Measurements from ENCODE around the gene PRRT1. TPM values are rescaled to one million over a fixed set of nuclear protein-coding genes. Genes with fewer than 3 reads are reported as not detected.

The PRRT1 gene
- total and polyA plus RNA-seq, 2 experiments from 2014 or later = 0.10 to 4.0 TPM

- H3K9me3 ChIP-seq (ENCODE audit: low read depth) = no peaks in the 10 kb centered on the region
- H3K4me2 ChIP-seq = no peak overlapping the region
- H3K79me2 ChIP-seq = no peaks in the 10 kb centered on the region
- TF ChIP-seq EZH2phosphoT487 (IDR thresholded peaks at IDR 0.05; ENCODE audit: low read depth, severe bottlenecking, unreplicated experiment) (no peak), EZH2 (IDR thresholded peaks at IDR 0.05; ENCODE audit: borderline replicate concordance) (no peak)
- TF ChIP-seq, protein P1, sequence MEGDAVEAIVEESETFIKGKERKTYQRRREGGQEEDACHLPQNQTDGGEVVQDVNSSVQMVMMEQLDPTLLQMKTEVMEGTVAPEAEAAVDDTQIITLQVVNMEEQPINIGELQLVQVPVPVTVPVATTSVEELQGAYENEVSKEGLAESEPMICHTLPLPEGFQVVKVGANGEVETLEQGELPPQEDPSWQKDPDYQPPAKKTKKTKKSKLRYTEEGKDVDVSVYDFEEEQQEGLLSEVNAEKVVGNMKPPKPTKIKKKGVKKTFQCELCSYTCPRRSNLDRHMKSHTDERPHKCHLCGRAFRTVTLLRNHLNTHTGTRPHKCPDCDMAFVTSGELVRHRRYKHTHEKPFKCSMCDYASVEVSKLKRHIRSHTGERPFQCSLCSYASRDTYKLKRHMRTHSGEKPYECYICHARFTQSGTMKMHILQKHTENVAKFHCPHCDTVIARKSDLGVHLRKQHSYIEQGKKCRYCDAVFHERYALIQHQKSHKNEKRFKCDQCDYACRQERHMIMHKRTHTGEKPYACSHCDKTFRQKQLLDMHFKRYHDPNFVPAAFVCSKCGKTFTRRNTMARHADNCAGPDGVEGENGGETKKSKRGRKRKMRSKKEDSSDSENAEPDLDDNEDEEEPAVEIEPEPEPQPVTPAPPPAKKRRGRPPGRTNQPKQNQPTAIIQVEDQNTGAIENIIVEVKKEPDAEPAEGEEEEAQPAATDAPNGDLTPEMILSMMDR (IDR thresholded peaks at IDR 0.05; ENCODE audit: poor library complexity) = no peak
- no peaks in the 10 kb centered on the region for H4K20me1 ChIP-seq (ENCODE audit: insufficient read depth, poor library complexity, severe bottlenecking)
- no peak overlapping the region for H3K4me3 ChIP-seq
- H3K36me3 ChIP-seq (replicated peaks; ENCODE audit: insufficient read depth, low read depth) = no peaks in the 10 kb centered on the region
- H3K27ac ChIP-seq = no peak overlapping the region
- DNase-seq (ENCODE audit: low spot score) = no peak
- no peaks in the 10 kb centered on the region for H3K27me3 ChIP-seq
- peaks cover 37% of the 10 kb centered on the region for H3K4me1 ChIP-seq (ENCODE audit: insufficient read depth)
- H2AFZ ChIP-seq = no peak overlapping the region
- H3K9me2 ChIP-seq (replicated peaks; ENCODE audit: insufficient read depth) = no peaks in the 10 kb centered on the region
- 68% methylated on average over 6 of the region's 6 CpGs for WGBS (ENCODE audit: low lambda C conversion rate, missing lambda C conversion rate)
These were observed 42.0 kb downstream of the PRRT1 start for GRCh38 chr6:32109765-32110160.

DNA sequence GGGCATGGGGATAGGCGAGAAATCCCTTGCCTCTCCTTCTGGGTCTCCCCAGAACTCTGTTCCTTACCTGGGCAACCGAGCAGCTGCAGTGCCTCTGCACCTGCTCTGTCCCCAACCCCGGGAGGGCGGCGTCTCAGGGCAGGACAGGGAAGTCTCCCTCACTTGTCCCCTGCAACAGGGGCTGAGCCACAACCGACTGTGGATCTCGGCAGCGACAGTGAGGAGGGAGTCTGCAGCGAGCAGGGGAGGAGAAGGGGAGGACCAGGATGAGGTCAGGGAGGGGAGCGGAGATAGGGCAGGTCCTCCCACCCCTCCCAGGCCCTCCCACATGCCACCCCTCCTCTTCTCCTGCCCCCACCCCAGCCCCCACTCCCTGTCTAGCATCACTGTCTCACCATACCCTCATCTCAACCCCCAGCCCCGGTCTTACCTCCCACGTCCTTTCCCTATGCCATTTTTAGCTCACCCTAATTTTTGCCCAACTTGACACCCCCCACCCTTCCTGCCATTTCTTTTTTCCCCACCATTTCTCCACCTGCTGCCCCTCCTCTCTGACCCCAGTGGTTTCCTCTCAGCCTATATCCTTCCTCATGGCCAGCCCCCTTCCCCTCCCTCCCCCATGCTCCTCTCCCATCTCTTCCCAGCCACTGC is 42.5 kb downstream of the PRRT1 start, which contains the start of gene TNXB:
Gene TNXB, minus strand, starts transcription at position 225 of the 651 bp plus-strand sequence. CDS start 11,140 bp downstream, outside the sequence.
- Histone ChIP-seq H3K4me2 (peak within 1 kb of the TSS; percentile 64), H2AFZ (no peak within 1 kb of the TSS), H4K20me1 (ENCODE audit: insufficient read depth, poor library complexity, severe bottlenecking) (no peaks in the 10 kb centered on the region), H3K27ac (peak within 1 kb of the TSS; percentile 83), H3K4me3 (no peak within 1 kb of the TSS), H3K9me3 (ENCODE audit: low read depth) (no peaks in the 10 kb centered on the region), H3K79me2 (no peaks in the 10 kb centered on the region), H3K36me3 (replicated peaks; ENCODE audit: insufficient read depth, low read depth) (no peaks in the 10 kb centered on the region), H3K9me2 (replicated peaks; ENCODE audit: insufficient read depth) (no peaks in the 10 kb centered on the region), H3K4me1 (ENCODE audit: insufficient read depth) (peaks cover 37% of the 10 kb centered on the region), H3K27me3 (no peaks in the 10 kb centered on the region)
- TF ChIP-seq EZH2 (IDR thresholded peaks at IDR 0.05; ENCODE audit: borderline replicate concordance) = no peak
- TF ChIP-seq, protein P1 (IDR thresholded peaks at IDR 0.05; ENCODE audit: poor library complexity) = no peak
- no peak for TF ChIP-seq EZH2phosphoT487 (IDR thresholded peaks at IDR 0.05; ENCODE audit: low read depth, severe bottlenecking, unreplicated experiment)
- peak; percentile 28 for DNase-seq (ENCODE audit: low spot score)
- WGBS (ENCODE audit: low lambda C conversion rate, missing lambda C conversion rate) = 24% methylated on average over 5 of the region's 12 CpGs

- 56% methylated on average over 6 of the region's 6 CpGs for WGBS (ENCODE audit: low lambda C conversion rate, missing lambda C conversion rate)
- TF ChIP-seq EZH2phosphoT487 (IDR thresholded peaks at IDR 0.05; ENCODE audit: low read depth, severe bottlenecking, unreplicated experiment) (no peak), EZH2 (IDR thresholded peaks at IDR 0.05; ENCODE audit: borderline replicate concordance) (no peak)
- TF ChIP-seq, protein P1 (IDR thresholded peaks at IDR 0.05; ENCODE audit: poor library complexity) = no peak
- Histone ChIP-seq H3K4me2 (peak overlapping the region; percentile 64), H3K27ac (peak overlapping the region; percentile 83), H3K36me3 (replicated peaks; ENCODE audit: insufficient read depth, low read depth) (no peaks in the 10 kb centered on the region), H3K9me2 (replicated peaks; ENCODE audit: insufficient read depth) (no peaks in the 10 kb centered on the region), H3K79me2 (no peaks in the 10 kb centered on the region), H3K9me3 (ENCODE audit: low read depth) (no peaks in the 10 kb centered on the region), H4K20me1 (ENCODE audit: insufficient read depth, poor library complexity, severe bottlenecking) (no peaks in the 10 kb centered on the region), H2AFZ (no peak overlapping the region), H3K27me3 (no peaks in the 10 kb centered on the region), H3K4me1 (ENCODE audit: insufficient read depth) (peaks cover 36% of the 10 kb centered on the region), H3K4me3 (no peak overlapping the region)
- peak; percentile 3 for DNase-seq (ENCODE audit: low spot score)
These were observed 43.0 kb downstream of the PRRT1 start for GRCh38 chr6:32108727-32109113.
